ENCODE data around the gene CCDC59.
"Not testable (repeated sequence)": the region's sequence is repeated elsewhere in the genome, so short reads cannot be mapped to it uniquely, and the experiment has no call there.

CCDC59 gene, protein sequence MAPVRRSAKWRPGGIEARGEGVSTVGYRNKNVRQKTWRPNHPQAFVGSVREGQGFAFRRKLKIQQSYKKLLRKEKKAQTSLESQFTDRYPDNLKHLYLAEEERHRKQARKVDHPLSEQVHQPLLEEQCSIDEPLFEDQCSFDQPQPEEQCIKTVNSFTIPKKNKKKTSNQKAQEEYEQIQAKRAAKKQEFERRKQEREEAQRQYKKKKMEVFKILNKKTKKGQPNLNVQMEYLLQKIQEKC

GRCh38 chr12:82358200-82359114 is at the start of gene CCDC59, which contains the start of gene METTL25:
CCDC59 (minus strand) TSS chr12:82358387; CDS start chr12:82358376, 11 bp downstream.
METTL25 (plus strand) TSS chr12:82358529; CDS start chr12:82358566, 37 bp downstream.
- peak; percentile 98 for DNase-seq

- no peak for DNase-seq
Observed at GRCh38 chr12:82407481-82407880, 49.3 kb upstream of the CCDC59 start.

- DNase-seq = no peak
Observed at GRCh38 chr12:82406651-82407050, 48.5 kb upstream of the CCDC59 start.

- no peak for DNase-seq
Observed at GRCh38 chr12:82400819-82401218, 42.6 kb upstream of the CCDC59 start.

GRCh38 chr12:82398879-82399278 is 40.7 kb upstream of the CCDC59 start:
- DNase-seq = no peak

GRCh38 chr12:82383930-82384552 is 25.9 kb upstream of the CCDC59 start:
- peak; percentile 16 for DNase-seq

DNA sequence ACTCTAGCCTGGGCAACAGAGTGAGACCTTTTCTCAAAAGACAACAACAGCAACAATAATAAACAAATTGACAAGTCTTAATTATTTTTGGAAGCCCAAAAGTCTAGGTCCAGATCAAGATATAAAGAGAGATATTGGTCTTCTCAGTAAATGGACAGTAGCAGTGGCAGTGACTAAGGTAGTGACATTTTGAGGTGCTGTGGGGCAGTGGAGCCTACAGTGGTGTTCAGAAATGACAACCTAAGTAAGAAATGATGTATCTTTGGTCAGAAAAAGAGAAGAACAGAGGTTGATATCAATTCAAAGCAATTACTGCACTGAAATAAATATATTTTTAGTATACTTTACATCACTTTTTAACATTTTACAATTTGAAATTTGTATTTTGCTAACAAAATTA is 20.8 kb upstream of the CCDC59 start:
- DNase-seq = no peak

DNA sequence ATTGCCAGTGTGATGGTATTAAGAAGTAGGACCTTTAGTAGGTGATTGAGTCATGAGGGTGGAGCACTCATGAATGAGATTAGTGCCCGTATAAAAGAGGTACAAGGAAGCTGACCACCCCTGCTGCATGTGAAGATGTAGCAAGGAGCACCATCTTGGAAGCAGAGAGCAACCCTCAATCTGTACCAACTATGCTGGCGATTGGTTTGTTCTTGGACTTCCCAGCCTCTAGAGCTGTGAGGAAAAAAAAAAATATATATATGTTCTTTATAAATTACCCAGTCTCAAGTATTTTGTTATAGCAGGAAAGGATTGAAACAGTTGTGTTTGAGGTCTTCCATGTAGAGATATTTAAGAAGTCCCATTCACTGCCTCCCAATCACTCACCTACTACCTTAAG is 17.0 kb upstream of the CCDC59 start:
- DNase-seq = no peak

- no peak for DNase-seq
Observed at GRCh38 chr12:82366197-82366596, 8.0 kb upstream of the CCDC59 start.

GRCh38 chr12:82363990-82364389 is 5.8 kb upstream of the CCDC59 start:
- DNase-seq = no peak

- DNase-seq = no peak
Observed at GRCh38 chr12:82361461-82361915, 3.3 kb upstream of the CCDC59 start.

DNA sequence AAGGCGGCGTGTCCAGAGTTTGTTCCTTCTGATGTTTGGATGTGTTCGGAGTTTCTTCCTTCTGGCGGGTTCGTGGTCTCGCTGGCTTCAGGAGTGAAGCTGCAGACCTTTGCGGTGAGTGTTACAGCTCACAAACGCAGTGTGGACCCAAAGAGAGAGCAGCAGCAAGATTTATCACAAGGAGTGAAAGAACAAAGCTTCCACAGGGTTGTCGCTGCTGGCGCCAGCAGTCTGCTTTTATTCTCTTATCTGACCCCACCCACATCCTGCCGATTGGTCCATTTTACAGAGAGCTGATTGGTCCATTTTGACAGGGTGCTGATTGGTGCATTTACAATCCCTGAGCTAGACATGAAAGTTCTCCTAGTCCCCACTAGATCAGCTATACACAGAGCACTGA is 2.6 kb upstream of the CCDC59 start:
- DNase-seq = not testable (repeated sequence)

GRCh38 chr12:82359115-82359478 is 910 bp upstream of the CCDC59 start:
- DNase-seq = peak; percentile 69

DNA sequence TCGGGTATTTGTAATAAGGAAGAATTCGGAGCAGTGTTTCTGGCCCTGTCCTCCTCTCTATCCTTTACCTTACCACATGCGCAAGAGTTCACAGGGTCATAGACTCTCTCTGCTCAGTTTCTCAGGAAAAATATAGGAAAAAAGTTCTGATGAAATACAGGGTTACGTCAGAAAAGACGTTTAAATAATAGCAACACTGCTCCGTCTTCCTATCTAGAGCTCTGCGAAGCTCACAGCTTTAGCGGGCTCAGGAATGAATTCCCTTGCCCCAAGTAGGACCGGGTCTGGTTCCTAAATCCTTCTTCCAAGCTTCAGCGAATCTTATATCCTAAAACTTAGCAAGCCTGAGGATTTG is 365 bp downstream of the CCDC59 start:
- no peak for DNase-seq

GRCh38 chr12:82357340-82357739 is 847 bp downstream of the CCDC59 start:
- DNase-seq = no peak

GRCh38 chr12:82351390-82351789 is 6.8 kb downstream of the CCDC59 start:
- DNase-seq = no peak

DNA sequence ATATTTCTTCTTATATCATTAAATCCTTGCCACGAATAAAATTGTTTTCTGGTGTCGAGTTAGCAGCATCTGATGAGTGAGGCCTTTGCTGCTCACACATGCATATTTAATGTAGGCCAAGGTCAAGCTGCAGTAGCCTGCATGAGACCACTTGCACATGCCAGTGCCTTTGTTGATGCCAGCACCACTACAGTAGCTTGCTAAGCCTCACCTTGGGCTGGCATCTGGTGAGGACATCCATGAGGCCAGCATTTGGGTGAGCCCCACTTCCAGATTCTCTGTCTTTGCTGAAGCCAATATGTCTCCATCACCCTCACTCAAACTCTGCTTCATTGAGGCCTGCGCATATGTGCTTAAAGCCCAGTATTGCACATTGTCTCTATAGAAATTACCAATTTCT is 8.0 kb downstream of the CCDC59 start:
- no peak for DNase-seq

DNA sequence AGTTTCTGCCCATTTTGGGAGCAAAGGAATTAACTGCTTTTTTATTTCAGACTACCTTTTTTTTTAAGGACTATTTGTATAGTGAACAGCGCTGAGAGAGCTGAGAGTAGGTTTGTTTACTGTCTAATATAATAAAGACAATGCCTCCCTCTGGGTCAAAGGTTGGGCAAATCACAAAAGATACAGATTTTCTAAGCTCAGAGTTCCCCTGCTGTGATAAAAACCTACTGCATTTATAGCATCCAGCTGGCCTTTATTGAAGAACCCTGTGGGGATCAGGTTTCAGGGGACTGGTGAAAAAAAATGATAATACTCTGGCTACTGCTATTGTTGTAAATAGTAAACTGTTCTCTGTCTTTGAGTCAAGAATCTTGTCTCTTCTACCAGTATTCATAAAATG is 28.7 kb downstream of the CCDC59 start:
- DNase-seq = peak; percentile 72

DNA sequence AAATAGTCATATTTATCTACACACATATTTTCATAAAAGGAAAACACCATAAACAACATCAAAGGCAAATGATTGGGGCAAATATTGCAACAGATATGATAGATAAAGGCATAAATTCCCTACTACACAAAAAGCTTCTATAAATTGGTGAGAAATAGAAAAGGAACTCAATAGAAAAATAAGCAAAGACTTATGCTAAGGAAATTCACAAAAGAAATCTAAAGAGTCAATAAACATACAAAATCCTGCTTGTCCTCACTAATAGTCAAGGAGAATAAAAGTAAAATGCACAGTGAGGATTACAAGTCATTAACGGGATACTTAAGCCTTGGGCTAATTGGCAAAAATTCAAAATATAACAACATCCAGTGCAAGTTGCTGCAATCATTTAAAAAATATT is 30.3 kb downstream of the CCDC59 start:
- DNase-seq = no peak

DNA sequence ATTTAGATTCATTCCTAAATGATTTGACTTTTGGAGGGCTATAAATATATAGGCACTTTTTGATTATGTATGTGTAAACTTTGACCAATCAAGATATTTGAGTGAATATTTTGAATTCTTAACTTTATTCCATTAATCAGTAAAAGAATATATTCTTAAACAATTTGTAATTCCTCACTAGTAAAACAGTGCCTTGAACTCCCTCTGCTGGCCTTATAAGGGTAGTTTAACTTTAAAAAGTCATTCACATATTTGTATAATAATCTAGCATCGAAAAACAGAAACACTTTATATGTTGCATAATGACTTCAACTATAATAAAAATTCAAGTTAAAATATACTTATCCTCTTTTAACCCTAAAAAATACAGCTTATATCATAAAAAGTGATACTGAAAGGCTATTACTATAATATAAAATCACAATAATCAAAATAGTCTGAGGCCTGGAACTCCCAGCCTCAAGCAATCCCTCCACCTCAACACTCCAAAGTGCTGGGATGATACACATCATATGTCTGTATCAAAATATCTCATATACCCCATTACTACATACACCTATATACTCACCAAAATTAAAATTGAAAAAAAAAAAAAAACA is 31.2 kb downstream of the CCDC59 start:
- peak; percentile 45 for DNase-seq

DNA sequence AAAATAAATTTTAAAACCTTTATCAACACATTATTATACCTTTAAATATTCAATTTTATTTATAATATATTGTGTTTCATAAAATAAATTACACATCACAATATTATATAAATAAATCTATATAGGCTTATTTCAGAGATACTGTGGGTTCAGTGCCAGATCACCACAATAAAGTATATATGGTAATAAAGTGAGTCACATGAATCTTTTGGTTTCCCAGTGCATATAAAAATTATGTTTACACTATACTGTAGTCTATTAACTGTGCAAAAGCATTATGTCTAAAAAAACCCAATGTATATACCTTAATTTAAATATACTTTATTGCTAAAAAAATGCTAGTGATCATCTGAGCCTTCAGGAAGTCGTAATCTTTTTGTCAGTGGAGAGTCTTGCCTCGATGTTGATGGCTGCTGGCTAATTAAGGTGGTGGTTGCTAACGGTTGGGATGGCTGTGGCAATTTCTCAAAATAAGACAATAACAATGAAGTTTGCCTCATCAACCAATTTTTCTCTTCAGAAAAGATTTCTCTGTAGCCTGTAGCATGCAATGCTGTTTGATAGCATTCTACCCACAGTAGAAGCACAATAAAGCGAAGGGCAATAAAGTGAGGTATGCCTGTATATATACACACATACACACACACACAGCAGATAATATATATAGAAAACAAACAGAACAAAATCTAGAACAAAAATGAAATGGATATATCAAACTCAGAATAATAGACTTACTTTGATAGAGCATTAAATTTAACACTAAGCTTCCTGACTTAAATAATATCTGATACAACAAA is 32.4 kb downstream of the CCDC59 start:
- DNase-seq = no peak

GRCh38 chr12:82319276-82319675 is 38.9 kb downstream of the CCDC59 start:
- DNase-seq = no peak

Data from NCI-H1105 treated with DMSO at 0.1 percent for 48 hours (cell line).